Stimulated activated CD8-positive, alpha-beta memory T cell treated with anti-CD3 and anti-CD28 coated beads, Interleukin-2, amount 100 ng/mL, for 48 hours (primary cell): ENCODE data around the gene TBL1Y.
"Not testable (repeated sequence)": the region's sequence is repeated elsewhere in the genome, so short reads cannot be mapped to it uniquely, and the experiment has no call there.

Experiments used
- DNase-seq, 2 donors: peaks; one replicate each; pipeline ENCODE4 v3.0.0-alpha.2; 2020; ENCODE audit warnings: low read depth in 2 of 2

TBL1Y gene

GRCh38 chrY:7080548-7080947, 170.1 kb downstream of the TBL1Y start:
- not testable (repeated sequence) for DNase-seq

GRCh38 chrY:7085606-7086005, 175.1 kb downstream of the TBL1Y start:
- peak in 1 of 2 donors; percentile 59 for DNase-seq

- DNase-seq, result no peak
These were observed 182.3 kb downstream of the TBL1Y start for GRCh38 chrY:7092836-7093235.

- DNase-seq, result no peak
These were observed 183.9 kb downstream of the TBL1Y start for GRCh38 chrY:7094365-7094764.

- DNase-seq, result no peak
These were observed 186.5 kb downstream of the TBL1Y start for GRCh38 chrY:7097021-7097420.

- DNase-seq, result no peak
These were observed 189.2 kb downstream of the TBL1Y start for GRCh38 chrY:7099742-7100141.

- DNase-seq, result no peak
These were observed 192.2 kb downstream of the TBL1Y start for GRCh38 chrY:7102680-7103079.

- no peak for DNase-seq
These were observed 196.7 kb downstream of the TBL1Y start for GRCh38 chrY:7107179-7107578.

- DNase-seq, result no peak
These were observed 199.6 kb downstream of the TBL1Y start for GRCh38 chrY:7110086-7110485.

GRCh38 chrY:7115871-7116270, 205.4 kb downstream of the TBL1Y start:
- DNase-seq, result no peak

GRCh38 chrY:7122202-7122601, 211.7 kb downstream of the TBL1Y start:
- DNase-seq, result no peak

- DNase-seq, result no peak
These were observed 214.9 kb downstream of the TBL1Y start for GRCh38 chrY:7125136-7126056.

GRCh38 chrY:7128211-7128610, 217.7 kb downstream of the TBL1Y start:
- DNase-seq, result no peak
